K562 (cell line): Measurements from ENCODE around the gene SMAD7. TPM values are rescaled to one million over a fixed set of nuclear protein-coding genes. Genes with fewer than 3 reads are reported as not detected.
A peak's percentile ranks its signal among the peaks of the same experiment; 100 is the strongest.

Experiments used
- CAMTA2 ChIP-seq: fragments of 250-450 bp; sonication (Bioruptor Pico); conservative IDR thresholded peaks from 2 replicates; pipeline ENCODE4 v1.5.1; 2022
- CHD4 ChIP-seq: fragments of 200-600 bp; sonication (generic); IDR thresholded peaks from 3 replicates; pipeline ENCODE4 v1.6.1; 2012; ENCODE audit warnings: low read depth, mild to moderate bottlenecking, mixed read lengths, low read length, inconsistent platforms; ENCODE audit not compliant: insufficient read depth, insufficient replicate concordance, poor library complexity, severe bottlenecking
- DDX20 ChIP-seq: fragments of 450-650 bp; IDR thresholded peaks from 2 replicates; pipeline ENCODE4 v1.6.1; 2016; ENCODE audit warnings: missing genetic modification characterization, low read depth, mild to moderate bottlenecking, missing compliant biosample characterization, moderate library complexity
- FOXM1 ChIP-seq, 2 experiments: fragments of 450-650 bp in 1 of 2; sonication (generic) in 1 of 2; formaldehyde crosslinking in 1 of 2; IDR thresholded peaks; 2 replicates each; pipeline versions ENCODE4 v1.6.1 to v1.9.0; 2017 to 2022; ENCODE audit warnings: low read depth in 2 of 2, mild to moderate bottlenecking in 2 of 2, missing genetic modification reagents in 1 of 2, moderate library complexity in 1 of 2
- MEIS2 ChIP-seq: fragments of 450-650 bp; IDR thresholded peaks from 2 replicates; pipeline ENCODE4 v1.6.1; 2014; ENCODE audit warnings: mild to moderate bottlenecking; ENCODE audit not compliant: partially characterized antibody
- MXI1 ChIP-seq: IDR thresholded peaks from 2 replicates; pipeline ENCODE4 v1.6.1; 2011; ENCODE audit warnings: low read depth, mild to moderate bottlenecking, improper control_type of control experiment, low read length
- PYGO2 ChIP-seq: fragments of 450-650 bp; IDR thresholded peaks from 2 replicates; pipeline ENCODE4 v1.6.1; 2016; ENCODE audit warnings: mild to moderate bottlenecking, missing genetic modification characterization, moderate library complexity, missing compliant biosample characterization
- RFX5 ChIP-seq: IDR thresholded peaks from 2 replicates; pipeline ENCODE4 v1.6.1; 2011; ENCODE audit warnings: low read depth, mild to moderate bottlenecking, improper control_type of control experiment, low read length
- RHOXF2B ChIP-seq: fragments of 250-450 bp; sonication (Bioruptor Pico); conservative IDR thresholded peaks from 2 replicates; pipeline ENCODE4 v1.5.1; 2021
- SRSF1 ChIP-seq: fragments of 200-400 bp; formaldehyde crosslinking; IDR thresholded peaks from 2 replicates; pipeline ENCODE4 v1.6.1; 2017; ENCODE audit warnings: mild to moderate bottlenecking, low read depth, low read length, moderate library complexity
- TOE1 ChIP-seq, 2 experiments: fragments of 450-650 bp in 1 of 2; sonication (generic) in 1 of 2; formaldehyde crosslinking in 1 of 2; IDR thresholded peaks; 2 replicates each; pipeline versions ENCODE4 v1.7.1 to v1.8.0; 2016 to 2022; ENCODE audit warnings: borderline replicate concordance in 2 of 2, mild to moderate bottlenecking in 2 of 2, antibody characterized with exemption in 1 of 2, inconsistent platforms in 1 of 2, low read depth in 1 of 2, missing genetic modification reagents in 1 of 2, moderate library complexity in 1 of 2
- polyA plus RNA-seq, 8 experiments: library from polyadenylated mRNA; depleted of rRNA in 4 of 8; stranded (reverse) in 5 of 8; unstranded in 3 of 8; fragments of >200 nt; fragmentation: Nextera tagmentation in 2 of 8; fragmentation: Illumina TruSeq in 1 of 8; extraction: Ambion mirVana in 2 of 8; extraction: Trizol in 1 of 8; gene quantifications; 2 replicates each; pipeline versions ENCODE4 v1.2.1 to v1.2.3, GENCODE V29; 2011 to 2014; ENCODE audit warnings: inconsistent platforms in 1 of 8, missing spikeins in 1 of 8
- total RNA-seq, 7 experiments: library from RNA; depleted of rRNA in 6 of 7; stranded (reverse); fragments of >200 nt in 6 of 7; fragmentation: Illumina TruSeq in 2 of 7; extraction: Trizol in 2 of 7; gene quantifications; 2 replicates each; pipeline versions ENCODE4 v1.2.1 to v1.2.3, GENCODE V29; 2011 to 2021; ENCODE audit warnings: low replicate concordance in 1 of 7
- TF ChIP-seq, protein P1 (sequence below), 3 experiments: fragments of 200-800 bp in 1 of 3; sonication (Bioruptor generic) in 1 of 3; sonication (generic) in 1 of 3; formaldehyde crosslinking in 1 of 3; IDR thresholded peaks; 2 replicates each; pipeline versions ENCODE4 v1.6.1 to v1.8.0; 2016 to 2022; ENCODE audit warnings: mild to moderate bottlenecking in 2 of 3, missing compliant biosample characterization in 2 of 3, missing genetic modification characterization in 2 of 3, missing genetic modification reagents in 1 of 3
- TF ChIP-seq, protein P2 (sequence below): fragments of 250-450 bp; sonication (Bioruptor Pico); IDR thresholded peaks from 2 replicates; pipeline ENCODE4 v1.5.0; 2021; ENCODE audit warnings: mild to moderate bottlenecking, moderate library complexity
- TF ChIP-seq, protein P3 (sequence below): sonication (generic); IDR thresholded peaks from 2 replicates; pipeline ENCODE4 v1.6.1; 2016
- TF ChIP-seq, protein P4 (sequence below): sonication (generic); formaldehyde crosslinking; IDR thresholded peaks from 2 replicates; pipeline ENCODE4 v1.8.1; 2023; ENCODE audit warnings: mild to moderate bottlenecking, missing genetic modification reagents

The SMAD7 gene
- total and polyA plus RNA-seq, 9 of the 15 experiments (the other 6 are each of a cell fraction or from before 2014, with no cell fraction given), result 0.13 to 3.0 (median 1.6) TPM

DNA sequence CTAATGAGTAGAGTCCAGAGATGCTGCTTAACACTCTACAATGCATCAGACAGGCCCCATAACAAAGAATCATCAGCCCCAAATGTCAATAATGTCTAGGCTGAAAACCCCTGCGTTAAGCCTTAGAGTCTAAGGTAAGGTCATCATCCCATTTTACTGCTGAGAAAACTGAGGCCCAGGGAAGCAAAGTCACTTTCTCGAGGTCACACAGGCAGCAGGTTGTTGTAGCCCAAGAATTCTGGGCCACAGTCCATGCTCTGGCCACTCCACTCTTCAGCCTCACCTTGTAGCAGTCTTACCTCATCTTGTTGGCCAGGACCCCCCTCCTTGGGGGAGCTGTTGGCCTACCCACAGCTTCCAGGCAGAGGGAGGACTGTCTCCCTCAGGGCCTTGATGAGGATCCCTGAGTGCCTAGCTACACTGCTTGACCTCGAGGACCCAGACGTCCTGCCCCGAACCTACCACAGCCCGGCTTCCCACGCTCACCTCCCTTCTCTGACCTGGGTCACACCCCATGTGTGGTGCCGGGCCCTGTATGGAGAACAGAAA, 54.4 kb downstream of the SMAD7 start (continued):
- TF ChIP-seq, protein P1, sequence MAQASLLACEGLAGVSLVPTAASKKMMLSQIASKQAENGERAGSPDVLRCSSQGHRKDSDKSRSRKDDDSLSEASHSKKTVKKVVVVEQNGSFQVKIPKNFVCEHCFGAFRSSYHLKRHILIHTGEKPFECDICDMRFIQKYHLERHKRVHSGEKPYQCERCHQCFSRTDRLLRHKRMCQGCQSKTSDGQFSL (CRISPR knock-in tag; IDR thresholded peaks at IDR 0.05), result 0 out of 2 replicates have a peak, but pooled peaks have one; percentile 34
- TF ChIP-seq, protein P1 (tag; IDR thresholded peaks at IDR 0.05), result no peak
- TF ChIP-seq, protein P2, sequence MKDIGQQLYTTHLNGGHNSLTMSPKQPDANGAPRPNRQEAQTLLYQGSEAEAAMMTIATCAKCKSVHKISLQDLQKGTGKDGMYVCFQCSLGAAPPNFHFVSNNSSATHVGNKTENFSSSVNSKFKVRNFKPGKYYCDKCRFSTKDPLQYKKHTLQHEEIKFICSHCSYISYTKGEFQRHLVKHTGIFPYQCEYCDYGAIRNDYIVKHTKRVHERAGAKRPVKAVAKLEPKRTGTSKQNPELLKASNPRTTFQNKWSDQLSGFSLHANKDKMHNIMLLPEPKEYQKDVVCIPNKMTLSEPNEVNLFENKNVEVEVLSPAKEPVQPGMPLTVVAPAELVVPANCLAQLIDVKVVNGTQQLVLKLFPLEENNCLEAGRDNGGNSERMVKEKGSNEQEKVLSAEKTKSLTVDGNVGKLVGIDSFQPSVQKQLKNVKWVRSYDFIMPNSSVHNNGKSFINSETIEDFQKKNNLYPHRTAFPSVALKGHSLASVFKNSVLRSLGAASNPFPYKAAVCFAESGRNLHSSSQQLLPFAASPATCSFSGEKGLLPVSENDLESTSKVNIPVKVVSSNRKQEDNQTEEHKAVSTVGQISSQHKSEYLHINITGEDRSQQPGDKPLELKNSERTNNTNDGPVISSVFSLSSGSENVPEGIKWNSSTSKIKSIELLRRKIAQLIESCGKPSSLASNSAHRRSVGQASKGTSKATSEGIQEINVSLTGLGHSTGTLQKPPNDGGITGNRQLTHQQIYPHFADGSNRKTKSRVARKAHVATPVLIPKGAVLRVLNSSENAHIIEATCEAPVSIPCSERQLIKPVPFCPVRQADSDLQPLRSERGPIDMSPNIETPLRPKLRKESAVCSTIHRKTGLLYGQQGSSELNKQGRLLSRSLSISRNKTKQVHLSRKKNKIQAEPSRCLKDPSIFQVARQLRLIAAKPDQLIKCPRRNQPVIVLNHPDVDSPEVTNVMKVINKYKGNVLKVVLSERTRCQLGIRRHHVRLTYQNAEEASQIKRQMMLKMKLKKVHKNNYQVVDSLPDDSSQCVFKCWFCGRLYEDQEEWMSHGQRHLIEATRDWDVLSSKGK (CRISPR knock-in tag), result no peak
- no peak for TF ChIP-seq MEIS2
- TF ChIP-seq RFX5, result no peak
- peak; percentile 26; the same call in 1 of the 2 replicates for TF ChIP-seq TOE1 (IDR thresholded peaks at IDR 0.05; ENCODE audit: borderline replicate concordance)
- no peak for TF ChIP-seq TOE1 (CRISPR knock-in tag; IDR thresholded peaks at IDR 0.05; ENCODE audit: borderline replicate concordance, low read depth)
- TF ChIP-seq SRSF1, result no peak
- TF ChIP-seq FOXM1 (IDR thresholded peaks at IDR 0.05; ENCODE audit: low read depth), result no peak
- TF ChIP-seq FOXM1 (CRISPR knock-in tag; IDR thresholded peaks at IDR 0.05; ENCODE audit: low read depth), result no peak
- TF ChIP-seq, protein P3, sequence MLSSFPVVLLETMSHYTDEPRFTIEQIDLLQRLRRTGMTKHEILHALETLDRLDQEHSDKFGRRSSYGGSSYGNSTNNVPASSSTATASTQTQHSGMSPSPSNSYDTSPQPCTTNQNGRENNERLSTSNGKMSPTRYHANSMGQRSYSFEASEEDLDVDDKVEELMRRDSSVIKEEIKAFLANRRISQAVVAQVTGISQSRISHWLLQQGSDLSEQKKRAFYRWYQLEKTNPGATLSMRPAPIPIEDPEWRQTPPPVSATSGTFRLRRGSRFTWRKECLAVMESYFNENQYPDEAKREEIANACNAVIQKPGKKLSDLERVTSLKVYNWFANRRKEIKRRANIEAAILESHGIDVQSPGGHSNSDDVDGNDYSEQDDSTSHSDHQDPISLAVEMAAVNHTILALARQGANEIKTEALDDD, result no peak
- TF ChIP-seq, protein P4, sequence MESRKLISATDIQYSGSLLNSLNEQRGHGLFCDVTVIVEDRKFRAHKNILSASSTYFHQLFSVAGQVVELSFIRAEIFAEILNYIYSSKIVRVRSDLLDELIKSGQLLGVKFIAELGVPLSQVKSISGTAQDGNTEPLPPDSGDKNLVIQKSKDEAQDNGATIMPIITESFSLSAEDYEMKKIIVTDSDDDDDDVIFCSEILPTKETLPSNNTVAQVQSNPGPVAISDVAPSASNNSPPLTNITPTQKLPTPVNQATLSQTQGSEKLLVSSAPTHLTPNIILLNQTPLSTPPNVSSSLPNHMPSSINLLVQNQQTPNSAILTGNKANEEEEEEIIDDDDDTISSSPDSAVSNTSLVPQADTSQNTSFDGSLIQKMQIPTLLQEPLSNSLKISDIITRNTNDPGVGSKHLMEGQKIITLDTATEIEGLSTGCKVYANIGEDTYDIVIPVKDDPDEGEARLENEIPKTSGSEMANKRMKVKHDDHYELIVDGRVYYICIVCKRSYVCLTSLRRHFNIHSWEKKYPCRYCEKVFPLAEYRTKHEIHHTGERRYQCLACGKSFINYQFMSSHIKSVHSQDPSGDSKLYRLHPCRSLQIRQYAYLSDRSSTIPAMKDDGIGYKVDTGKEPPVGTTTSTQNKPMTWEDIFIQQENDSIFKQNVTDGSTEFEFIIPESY, result 0 out of 2 replicates have a peak, but pooled peaks have one; percentile 14
- no peak for TF ChIP-seq RHOXF2B (CRISPR knock-in tag)
- no peak for TF ChIP-seq DDX20
- TF ChIP-seq CAMTA2, result no peak
- no peak for TF ChIP-seq PYGO2 (tag)
- peak; percentile 96 for TF ChIP-seq CHD4
- TF ChIP-seq MXI1, result no peak
